H1 (cell line): Measurements from ENCODE around the gene VWF. TPM values are rescaled to one million over a fixed set of nuclear protein-coding genes. Genes with fewer than 3 reads are reported as not detected.

Source experiments
- JUND ChIP-seq: IDR thresholded peaks from 2 replicates; pipeline ENCODE4 v1.6.1; 2011; ENCODE audit warnings: mild to moderate bottlenecking, improper control_type of control experiment, low read length
- NRF1 ChIP-seq: IDR thresholded peaks from 2 replicates; pipeline ENCODE4 v1.6.1; 2011; ENCODE audit warnings: mild to moderate bottlenecking, low read depth, low read length, improper control_type of control experiment
- PHF8 ChIP-seq: fragments of 200-600 bp; sonication (generic); conservative IDR thresholded peaks from 2 replicates; pipeline ENCODE4 v1.7.1; 2012; ENCODE audit warnings: low read depth, mild to moderate bottlenecking, inconsistent platforms, low read length, moderate library complexity
- polyA plus RNA-seq, 7 experiments: library from polyadenylated mRNA; depleted of rRNA in 3 of 7; stranded (reverse) in 5 of 7; unstranded in 2 of 7; fragments of >200 nt in 5 of 7; fragments of 200-250 nt in 2 of 7; gene quantifications; 1 replicate in 5 of 7; 2 replicates in 1 of 7; 4 replicates in 1 of 7; pipeline versions ENCODE4 v1.2.1 to v1.2.3, GENCODE V29; 2011 to 2013; ENCODE audit warnings: missing spikeins in 2 of 7, mixed read lengths in 2 of 7
- total RNA-seq: library from RNA; stranded (reverse); fragmentation: NEBNext Ultra II Directional; extraction: Animal tissue kit (Norgen Biotek cat#: 25700); gene quantifications from 2 replicates; pipeline ENCODE4 v1.2.1, GENCODE V29; 2021

Gene VWF
- total and polyA plus RNA-seq, 2 of the 8 experiments (the other 6 are each of a cell fraction or from before 2014, with no cell fraction given) = 0.39 to 0.60 TPM

DNA sequence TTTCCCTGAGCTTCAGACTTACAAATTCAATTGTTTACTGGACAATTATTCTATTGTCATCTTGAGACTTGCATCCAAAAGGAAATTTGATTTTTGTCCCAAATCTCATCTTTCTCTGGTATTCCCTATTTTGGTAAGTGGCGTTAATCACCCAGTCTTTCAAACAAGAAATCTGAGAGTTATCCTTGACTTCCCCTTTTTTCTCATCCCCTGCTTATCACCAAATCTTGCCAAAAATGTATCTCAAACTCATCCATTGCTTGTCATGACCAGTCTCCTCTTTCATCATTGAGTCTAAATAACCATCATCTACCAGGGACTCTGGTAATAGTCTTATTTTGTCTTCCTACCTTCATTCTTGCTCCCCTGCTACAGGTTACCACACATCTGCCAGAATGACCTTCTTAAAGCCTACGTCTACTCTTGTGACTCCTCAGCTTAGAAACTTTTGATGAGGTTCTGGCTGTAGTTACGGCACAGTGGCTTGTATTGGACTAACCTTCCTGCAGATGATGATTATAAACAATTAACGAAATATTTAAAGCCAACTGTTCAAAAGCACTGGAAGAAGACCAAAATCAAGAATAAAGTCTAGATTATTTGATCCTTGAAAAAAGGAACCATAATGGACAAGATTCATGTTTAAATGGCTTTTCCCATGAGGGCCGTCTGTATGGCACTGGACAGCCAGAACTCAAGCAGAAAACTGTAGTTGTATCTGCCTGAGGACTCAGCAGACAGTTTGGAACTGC lies 170.5 kb downstream of the VWF start (continued):
- TF ChIP-seq JUND (no peak), NRF1 (no peak), PHF8 (no peak)
